ENCODE data around the gene SYNM. TPM values are rescaled to one million over a fixed set of nuclear protein-coding genes. Genes with fewer than 3 reads are reported as not detected.

SYNM gene
- total RNA-seq, 1 experiment from 2014 or later, result 0.12 TPM

GRCh38 chr15:99086327-99086667 lies 18.6 kb upstream of the SYNM start:
- Mint-ChIP-seq H3K4me3 (ENCODE audit: unreplicated experiment) (no peak overlapping the region), H3K27me3 (ENCODE audit: insufficient read depth, unreplicated experiment) (peaks cover 40% of the 10 kb centered on the region), H3K4me1 (ENCODE audit: insufficient read depth, unreplicated experiment) (no peaks in the 10 kb centered on the region), H3K9me3 (ENCODE audit: unreplicated experiment) (no peaks in the 10 kb centered on the region), H3K27ac (ENCODE audit: low read depth, unreplicated experiment) (no peak overlapping the region), H3K36me3 (ENCODE audit: insufficient read depth, unreplicated experiment) (no peaks in the 10 kb centered on the region)
- intact Hi-C loops (cut with micrococcal nuclease), result no loop called here
- CTCF ChIA-PET, result interaction anchor here (0.6 to 3.8 kb wide), 3 partner anchors 10 to 285 kb away, joined by 3 to 24 read pairs (median 10); no protein-coding TSS in a partner anchor
- no peak for TF ChIP-seq CTCF (IDR thresholded peaks at IDR 0.05; ENCODE audit: unreplicated experiment)
- DNase-seq (ENCODE audit: unreplicated experiment), result no peak
- no TSS peak for BruUV-seq (replicated peaks)
- POLR2A ChIA-PET, result no interaction called here

DNA sequence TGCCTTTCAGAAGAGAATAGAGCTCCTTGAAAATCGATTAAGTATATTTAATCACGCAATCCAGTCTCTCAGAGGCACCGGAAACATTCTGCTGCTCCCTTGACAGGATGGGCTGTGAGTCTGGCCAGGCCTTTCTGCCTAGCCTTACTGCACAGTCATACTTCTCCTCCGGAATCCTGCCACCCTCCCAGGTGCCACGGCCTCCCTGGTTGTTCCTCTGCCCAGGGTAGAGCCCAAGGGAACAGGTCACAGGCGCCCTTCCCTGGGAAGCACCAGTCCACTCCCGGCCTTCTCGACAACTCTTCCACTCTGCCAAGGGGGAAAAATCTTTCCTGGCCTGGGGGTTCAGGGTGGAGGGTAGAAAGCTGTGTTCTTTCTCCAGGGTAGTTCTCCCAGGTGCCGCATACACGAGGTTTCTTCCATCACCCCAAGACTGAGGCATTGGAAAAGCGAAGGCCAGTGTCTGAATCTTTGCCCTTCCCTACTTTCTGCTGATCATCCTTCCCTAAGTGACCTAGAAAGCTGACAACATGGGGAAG lies 17.4 kb upstream of the SYNM start:
- no TSS peak for BruUV-seq (replicated peaks)
- Mint-ChIP-seq H3K36me3 (ENCODE audit: insufficient read depth, unreplicated experiment) (no peaks in the 10 kb centered on the region), H3K27me3 (ENCODE audit: insufficient read depth, unreplicated experiment) (peaks cover 30% of the 10 kb centered on the region), H3K27ac (ENCODE audit: low read depth, unreplicated experiment) (no peak overlapping the region), H3K9me3 (ENCODE audit: unreplicated experiment) (no peaks in the 10 kb centered on the region), H3K4me3 (ENCODE audit: unreplicated experiment) (no peak overlapping the region), H3K4me1 (ENCODE audit: insufficient read depth, unreplicated experiment) (no peaks in the 10 kb centered on the region)
- no peak for DNase-seq (ENCODE audit: unreplicated experiment)
- ChIA-PET CTCF (interaction anchor here (0.6 to 3.8 kb wide), 4 partner anchors 11 to 126 kb away, joined by 3 to 24 read pairs (median 7); no protein-coding TSS in a partner anchor), POLR2A (no interaction called here)
- intact Hi-C loops (cut with micrococcal nuclease), result no loop called here
- TF ChIP-seq CTCF (IDR thresholded peaks at IDR 0.05; ENCODE audit: unreplicated experiment), result no peak

- no peak for TF ChIP-seq CTCF (IDR thresholded peaks at IDR 0.05; ENCODE audit: unreplicated experiment)
- H3K9me3 Mint-ChIP-seq (ENCODE audit: unreplicated experiment), result no peaks in the 10 kb centered on the region
- BruUV-seq (replicated peaks), result no TSS peak
- H3K27ac Mint-ChIP-seq (ENCODE audit: low read depth, unreplicated experiment), result no peak overlapping the region
- ChIA-PET CTCF (interaction anchor here (0.9 to 4.4 kb wide), 2 partner anchors 12 to 635 kb away, joined by 3 to 28 read pairs; no protein-coding TSS in a partner anchor), POLR2A (no interaction called here)
- H3K4me3 Mint-ChIP-seq (ENCODE audit: unreplicated experiment), result no peak overlapping the region
- intact Hi-C loops (cut with micrococcal nuclease), result no loop called here
- H3K27me3 Mint-ChIP-seq (ENCODE audit: insufficient read depth, unreplicated experiment), result peaks cover 30% of the 10 kb centered on the region
- no peaks in the 10 kb centered on the region for H3K36me3 Mint-ChIP-seq (ENCODE audit: insufficient read depth, unreplicated experiment)
- no peaks in the 10 kb centered on the region for H3K4me1 Mint-ChIP-seq (ENCODE audit: insufficient read depth, unreplicated experiment)
- no peak for DNase-seq (ENCODE audit: unreplicated experiment)
Observed at GRCh38 chr15:99090011-99090699, 14.7 kb upstream of the SYNM start.

- Mint-ChIP-seq H3K4me1 (ENCODE audit: insufficient read depth, unreplicated experiment) (no peaks in the 10 kb centered on the region), H3K27ac (ENCODE audit: low read depth, unreplicated experiment) (no peak overlapping the region), H3K4me3 (ENCODE audit: unreplicated experiment) (no peak overlapping the region), H3K9me3 (ENCODE audit: unreplicated experiment) (no peaks in the 10 kb centered on the region), H3K27me3 (ENCODE audit: insufficient read depth, unreplicated experiment) (peaks cover 30% of the 10 kb centered on the region), H3K36me3 (ENCODE audit: insufficient read depth, unreplicated experiment) (no peaks in the 10 kb centered on the region)
- no peak for DNase-seq (ENCODE audit: unreplicated experiment)
- intact Hi-C loops (cut with micrococcal nuclease), result no loop called here
- POLR2A ChIA-PET, result no interaction called here
- BruUV-seq (replicated peaks), result no TSS peak
- TF ChIP-seq CTCF (IDR thresholded peaks at IDR 0.05; ENCODE audit: unreplicated experiment), result no peak
- CTCF ChIA-PET, result interaction anchor here (4.4 kb wide), 1 partner anchor 11 kb away, joined by 28 read pairs; no protein-coding TSS in a partner anchor
Observed at GRCh38 chr15:99090938-99091337, 13.9 kb upstream of the SYNM start.
